ENCODE measurements around the gene WBP2NL. TPM values are rescaled to one million over a fixed set of nuclear protein-coding genes. Genes with fewer than 3 reads are reported as not detected.

WBP2NL gene
- total and polyA plus RNA-seq, 2 donors (not counting 1 experiment from before 2014, with no cell fraction given), result 1.6 to 10.4 TPM

DNA sequence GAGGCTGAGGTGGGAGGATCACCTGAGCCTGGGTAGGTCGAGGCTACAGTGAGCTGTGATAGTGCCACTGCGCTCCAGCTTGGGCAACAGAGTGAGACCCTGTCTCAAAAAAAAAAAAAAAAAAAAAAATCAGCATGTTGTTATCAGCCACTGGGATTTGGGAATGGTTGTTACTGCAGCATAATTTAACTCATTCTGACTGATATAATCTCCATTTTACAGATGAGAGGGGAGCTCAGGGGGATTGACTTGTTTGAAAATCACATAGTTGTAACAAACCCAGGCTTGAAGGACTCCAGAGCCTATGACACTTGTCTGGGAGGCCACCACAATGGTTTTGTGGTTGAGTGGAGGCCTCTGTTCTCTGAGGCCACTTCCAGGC is 32.4 kb upstream of the WBP2NL start:
- H3K36me3 ChIP-seq (replicated peaks in 1 of 2; ENCODE audit: control extremely low read depth in 1 of 2, control insufficient read depth in 1 of 2, extremely low read depth in 1 of 2, insufficient read depth in 2 of 2, low read length in 1 of 2), result no peaks in the 10 kb centered on the region
- peaks cover 8% of the 10 kb centered on the region for H3K27me3 Mint-ChIP-seq
- no peak overlapping the region for H3K27ac Mint-ChIP-seq
- ATAC-seq (ENCODE audit: low read depth) (no peak), DNase-seq (no peak)
- no peaks in the 10 kb centered on the region for H3K4me1 ChIP-seq (ENCODE audit: control insufficient read depth in 2 of 2, insufficient read depth in 2 of 2, low read length in 2 of 2)
- H2AFZ ChIP-seq (ENCODE audit: insufficient read depth, low read depth, low read length, poor library complexity, severe bottlenecking), result no peak overlapping the region
- intact Hi-C loops (cut with micrococcal nuclease), result loop anchor here (1.0 kb wide), 2 partner anchors 478 to 507 kb away; no protein-coding TSS in a partner anchor
- H3K4me3 ChIP-seq (ENCODE audit: control extremely low read depth in 1 of 5, extremely low read depth in 1 of 5, insufficient read depth in 1 of 5, low read depth in 2 of 5, low read length in 4 of 5), result no peak overlapping the region
- CTCF ChIA-PET, result interaction anchor here (0.6 to 5.7 kb wide), 24 partner anchors 10 to 853 kb away, joined by 3 to 45 read pairs (median 6); partner anchors contain the start of gene NDUFA6
- no peak overlapping the region for H3K4me2 ChIP-seq (replicated peaks; ENCODE audit: low read depth, low read length, poor library complexity, severe bottlenecking)
- H3K27me3 ChIP-seq (replicated peaks in 1 of 4; ENCODE audit: control extremely low read depth in 1 of 4, control insufficient read depth in 3 of 4, insufficient read depth in 4 of 4, low read length in 3 of 4), result peaks cover 0 to 5% (median 0%) of the 10 kb centered on the region in 4 experiments
- TF ChIP-seq, protein P1, sequence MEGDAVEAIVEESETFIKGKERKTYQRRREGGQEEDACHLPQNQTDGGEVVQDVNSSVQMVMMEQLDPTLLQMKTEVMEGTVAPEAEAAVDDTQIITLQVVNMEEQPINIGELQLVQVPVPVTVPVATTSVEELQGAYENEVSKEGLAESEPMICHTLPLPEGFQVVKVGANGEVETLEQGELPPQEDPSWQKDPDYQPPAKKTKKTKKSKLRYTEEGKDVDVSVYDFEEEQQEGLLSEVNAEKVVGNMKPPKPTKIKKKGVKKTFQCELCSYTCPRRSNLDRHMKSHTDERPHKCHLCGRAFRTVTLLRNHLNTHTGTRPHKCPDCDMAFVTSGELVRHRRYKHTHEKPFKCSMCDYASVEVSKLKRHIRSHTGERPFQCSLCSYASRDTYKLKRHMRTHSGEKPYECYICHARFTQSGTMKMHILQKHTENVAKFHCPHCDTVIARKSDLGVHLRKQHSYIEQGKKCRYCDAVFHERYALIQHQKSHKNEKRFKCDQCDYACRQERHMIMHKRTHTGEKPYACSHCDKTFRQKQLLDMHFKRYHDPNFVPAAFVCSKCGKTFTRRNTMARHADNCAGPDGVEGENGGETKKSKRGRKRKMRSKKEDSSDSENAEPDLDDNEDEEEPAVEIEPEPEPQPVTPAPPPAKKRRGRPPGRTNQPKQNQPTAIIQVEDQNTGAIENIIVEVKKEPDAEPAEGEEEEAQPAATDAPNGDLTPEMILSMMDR (IDR thresholded peaks at IDR 0.05), result no peak
- no peak for TF ChIP-seq EZH2 (IDR thresholded peaks at IDR 0.05; ENCODE audit: borderline replicate concordance, insufficient read depth, low read depth, low read length, poor library complexity, severe bottlenecking)
- no peak overlapping the region for H3K9ac ChIP-seq (ENCODE audit: low read length)
- H3K9me3 ChIP-seq (ENCODE audit: control extremely low read depth in 1 of 3, control insufficient read depth in 2 of 3, insufficient read depth in 1 of 3, low read length in 2 of 3), result no peaks in the 10 kb centered on the region
- no peaks in the 10 kb centered on the region for H3K4me1 Mint-ChIP-seq
- POLR2A ChIA-PET, result no interaction called here
- H3K4me3 Mint-ChIP-seq, result no peak overlapping the region
- no peaks in the 10 kb centered on the region for H3K79me2 ChIP-seq (ENCODE audit: control insufficient read depth, insufficient read depth, low read length)
- no peaks in the 10 kb centered on the region for H4K20me1 ChIP-seq (ENCODE audit: control insufficient read depth, insufficient read depth, low read length, poor library complexity, severe bottlenecking)
- H3K27ac ChIP-seq (ENCODE audit: low read length in 2 of 2), result no peak overlapping the region
- H3K9me3 Mint-ChIP-seq (ENCODE audit: insufficient read depth), result no peaks in the 10 kb centered on the region
- WGBS (ENCODE audit: insufficient coverage), result 80% methylated on average over 1 of the region's 2 CpGs

DNA sequence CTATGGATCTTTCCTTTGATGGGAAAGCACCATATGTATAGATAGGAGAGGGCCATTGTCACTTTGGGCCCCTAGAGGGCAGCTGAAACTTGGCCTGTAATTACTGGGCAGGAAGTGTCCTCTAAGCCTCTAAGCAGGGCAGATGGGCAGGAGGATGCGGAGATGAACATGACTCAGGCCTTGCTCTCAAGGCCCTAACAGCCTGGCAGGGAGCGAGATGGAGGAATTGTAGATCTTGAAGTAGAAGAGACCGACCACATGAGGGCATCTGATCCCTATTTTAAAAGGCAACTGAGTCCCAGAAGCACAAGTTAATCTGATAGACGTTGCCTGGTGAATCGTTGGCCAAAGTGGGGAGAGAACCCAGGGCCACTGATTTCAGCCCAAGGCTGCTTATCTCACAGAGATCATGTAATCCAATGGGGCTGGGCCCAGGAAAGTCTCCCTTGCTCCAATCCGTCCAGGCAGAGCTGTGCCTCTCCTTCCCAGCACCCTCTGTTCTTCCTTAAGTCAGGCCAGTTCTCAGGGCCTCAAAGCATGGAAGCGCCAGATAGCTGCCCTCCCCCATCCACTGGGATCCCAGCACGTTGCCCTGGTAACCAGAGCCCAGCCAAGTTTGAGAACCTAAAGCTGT is 31.9 kb upstream of the WBP2NL start:
- DNase-seq, result peak; percentile 75
- H3K27me3 Mint-ChIP-seq, result peaks cover 8% of the 10 kb centered on the region
- Histone ChIP-seq H3K27ac (ENCODE audit: low read length in 2 of 2) (no peak overlapping the region), H2AFZ (ENCODE audit: insufficient read depth, low read depth, low read length, poor library complexity, severe bottlenecking) (no peak overlapping the region), H3K4me1 (ENCODE audit: control insufficient read depth in 2 of 2, insufficient read depth in 2 of 2, low read length in 2 of 2) (no peaks in the 10 kb centered on the region), H3K36me3 (replicated peaks in 1 of 2; ENCODE audit: control extremely low read depth in 1 of 2, control insufficient read depth in 1 of 2, extremely low read depth in 1 of 2, insufficient read depth in 2 of 2, low read length in 1 of 2) (no peaks in the 10 kb centered on the region), H3K79me2 (ENCODE audit: control insufficient read depth, insufficient read depth, low read length) (no peaks in the 10 kb centered on the region), H3K4me3 (ENCODE audit: control extremely low read depth in 1 of 5, extremely low read depth in 1 of 5, insufficient read depth in 1 of 5, low read depth in 2 of 5, low read length in 4 of 5) (no peak overlapping the region), H3K27me3 (replicated peaks in 1 of 4; ENCODE audit: control extremely low read depth in 1 of 4, control insufficient read depth in 3 of 4, insufficient read depth in 4 of 4, low read length in 3 of 4) (peaks cover 0 to 10% (median 0%) of the 10 kb centered on the region in 4 experiments), H3K9ac (ENCODE audit: low read length) (no peak overlapping the region), H3K9me3 (ENCODE audit: control extremely low read depth in 1 of 3, control insufficient read depth in 2 of 3, insufficient read depth in 1 of 3, low read length in 2 of 3) (no peaks in the 10 kb centered on the region), H3K4me2 (replicated peaks; ENCODE audit: low read depth, low read length, poor library complexity, severe bottlenecking) (no peak overlapping the region), H4K20me1 (ENCODE audit: control insufficient read depth, insufficient read depth, low read length, poor library complexity, severe bottlenecking) (no peaks in the 10 kb centered on the region)
- WGBS (ENCODE audit: insufficient coverage), result 44% methylated on average over 5 of the region's 8 CpGs
- H3K27ac Mint-ChIP-seq, result no peak overlapping the region
- H3K4me1 Mint-ChIP-seq, result no peaks in the 10 kb centered on the region
- peak; percentile 72 for ATAC-seq (ENCODE audit: low read depth)
- intact Hi-C loops (cut with micrococcal nuclease), result loop anchor here (1.0 kb wide), 2 partner anchors 478 to 507 kb away; no protein-coding TSS in a partner anchor
- ChIA-PET POLR2A (no interaction called here), CTCF (interaction anchor here (0.7 to 5.7 kb wide), 27 partner anchors 10 to 852 kb away, joined by 3 to 45 read pairs (median 5); partner anchors contain the start of genes NAGA, NDUFA6 and SMDT1)
- no peaks in the 10 kb centered on the region for H3K9me3 Mint-ChIP-seq (ENCODE audit: insufficient read depth)
- no peak overlapping the region for H3K4me3 Mint-ChIP-seq
- TF ChIP-seq, protein P1 (IDR thresholded peaks at IDR 0.05), result peak; percentile 51
- TF ChIP-seq EZH2 (IDR thresholded peaks at IDR 0.05; ENCODE audit: borderline replicate concordance, insufficient read depth, low read depth, low read length, poor library complexity, severe bottlenecking), result no peak

All from B cell (primary cell).